Gastrocnemius medialis (tissue), 4 donors: ENCODE results near the gene PDE4D.

Experiments used
- POLR2A ChIP-seq, 2 donors: fragments of 450-650 bp; IDR thresholded peaks; one replicate each; pipeline ENCODE4 v1.6.1; 2017; ENCODE audit warnings: antibody characterized with exemption in 2 of 2, mild to moderate bottlenecking in 2 of 2, moderate library complexity in 2 of 2
- TF ChIP-seq, protein P1 (sequence below), 5 experiments: fragments of 450-650 bp in 3 of 5; fragments of 200-600 bp in 2 of 5; sonication (generic) in 2 of 5; IDR thresholded peaks in 4 of 5; conservative IDR thresholded peaks in 1 of 5; 1 replicate in 4 of 5; 2 replicates in 1 of 5; pipeline ENCODE4 v1.5.1; 2016 to 2019; ENCODE audit warnings: antibody characterized with exemption in 5 of 5, mild to moderate bottlenecking in 3 of 5, moderate library complexity in 3 of 5

DNA sequence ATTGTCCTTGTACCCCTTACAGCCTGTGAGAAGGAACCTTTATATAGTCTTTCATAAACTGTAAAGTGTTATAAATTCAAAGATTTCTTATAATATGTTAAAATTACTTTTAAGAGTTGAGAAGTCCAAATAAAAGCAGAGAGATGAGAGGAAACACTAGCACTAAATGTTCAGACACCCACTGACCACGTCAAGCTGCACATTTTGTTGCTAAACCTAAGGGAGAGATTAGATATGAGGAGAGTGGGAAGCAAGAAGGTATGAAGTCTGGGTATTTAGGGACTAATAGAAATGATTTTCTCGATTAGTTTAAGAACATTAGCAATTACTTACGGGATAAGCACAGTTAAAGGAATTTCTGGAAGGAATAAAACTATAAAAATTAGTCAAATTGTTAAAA, 803.8 kb downstream of the PDE4D start:
- no peak for TF ChIP-seq POLR2A (IDR thresholded peaks at IDR 0.05)
- TF ChIP-seq, protein P1, sequence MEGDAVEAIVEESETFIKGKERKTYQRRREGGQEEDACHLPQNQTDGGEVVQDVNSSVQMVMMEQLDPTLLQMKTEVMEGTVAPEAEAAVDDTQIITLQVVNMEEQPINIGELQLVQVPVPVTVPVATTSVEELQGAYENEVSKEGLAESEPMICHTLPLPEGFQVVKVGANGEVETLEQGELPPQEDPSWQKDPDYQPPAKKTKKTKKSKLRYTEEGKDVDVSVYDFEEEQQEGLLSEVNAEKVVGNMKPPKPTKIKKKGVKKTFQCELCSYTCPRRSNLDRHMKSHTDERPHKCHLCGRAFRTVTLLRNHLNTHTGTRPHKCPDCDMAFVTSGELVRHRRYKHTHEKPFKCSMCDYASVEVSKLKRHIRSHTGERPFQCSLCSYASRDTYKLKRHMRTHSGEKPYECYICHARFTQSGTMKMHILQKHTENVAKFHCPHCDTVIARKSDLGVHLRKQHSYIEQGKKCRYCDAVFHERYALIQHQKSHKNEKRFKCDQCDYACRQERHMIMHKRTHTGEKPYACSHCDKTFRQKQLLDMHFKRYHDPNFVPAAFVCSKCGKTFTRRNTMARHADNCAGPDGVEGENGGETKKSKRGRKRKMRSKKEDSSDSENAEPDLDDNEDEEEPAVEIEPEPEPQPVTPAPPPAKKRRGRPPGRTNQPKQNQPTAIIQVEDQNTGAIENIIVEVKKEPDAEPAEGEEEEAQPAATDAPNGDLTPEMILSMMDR (IDR thresholded peaks at IDR 0.05 in 4 of 5, conservative IDR thresholded peaks at IDR 0.05 in 1 of 5) = no peak
